Measurements from ENCODE around the gene ZMYND19.
"Not testable (repeated sequence)": the region's sequence is repeated elsewhere in the genome, so short reads cannot be mapped to it uniquely, and the experiment has no call there.

The ZMYND19 gene

DNA sequence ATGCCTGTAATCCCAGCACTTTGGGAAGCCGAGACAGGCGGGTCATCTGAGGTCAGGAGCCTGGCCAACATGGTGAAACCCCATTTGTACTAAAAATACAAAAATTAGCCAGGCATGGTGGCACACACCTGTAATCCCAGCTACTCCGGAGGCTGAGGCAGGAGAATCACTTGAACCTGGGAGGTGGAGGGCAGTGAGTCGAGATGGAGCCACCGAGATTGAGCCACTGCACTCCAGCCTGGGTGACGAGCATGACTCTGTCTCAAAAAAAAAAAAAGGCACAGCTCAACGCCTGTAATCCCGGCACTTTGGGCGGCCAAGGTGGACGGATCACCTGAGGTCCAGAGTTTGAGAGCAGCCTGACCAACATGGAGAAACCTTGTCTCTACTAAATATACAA lies 36.7 kb downstream of the ZMYND19 start:
- not testable (repeated sequence) for DNase-seq

DNA sequence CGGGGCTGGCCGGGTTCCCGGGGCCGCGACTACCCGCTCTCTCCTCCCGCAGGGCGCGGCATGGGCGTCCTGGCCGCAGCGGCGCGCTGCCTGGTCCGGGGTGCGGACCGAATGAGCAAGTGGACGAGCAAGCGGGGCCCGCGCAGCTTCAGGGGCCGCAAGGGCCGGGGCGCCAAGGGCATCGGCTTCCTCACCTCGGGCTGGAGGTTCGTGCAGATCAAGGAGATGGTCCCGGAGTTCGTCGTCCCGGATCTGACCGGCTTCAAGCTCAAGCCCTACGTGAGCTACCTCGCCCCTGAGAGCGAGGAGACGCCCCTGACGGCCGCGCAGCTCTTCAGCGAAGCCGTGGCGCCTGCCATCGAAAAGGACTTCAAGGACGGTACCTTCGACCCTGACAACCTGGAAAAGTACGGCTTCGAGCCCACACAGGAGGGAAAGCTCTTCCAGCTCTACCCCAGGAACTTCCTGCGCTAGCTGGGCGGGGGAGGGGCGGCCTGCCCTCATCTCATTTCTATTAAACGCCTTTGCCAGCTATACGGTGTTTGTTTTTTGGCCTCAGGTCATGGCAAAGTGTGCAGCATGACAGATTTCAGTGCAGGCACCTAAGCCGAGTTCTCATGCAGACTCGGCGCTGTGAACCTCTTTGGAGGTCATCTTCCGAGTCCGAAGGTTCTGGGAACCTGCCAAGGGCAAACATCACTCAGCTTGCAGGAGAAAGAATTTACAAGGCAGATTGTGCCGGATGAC lies 38.1 kb downstream of the ZMYND19 start:
- DNase-seq = no peak

DNA sequence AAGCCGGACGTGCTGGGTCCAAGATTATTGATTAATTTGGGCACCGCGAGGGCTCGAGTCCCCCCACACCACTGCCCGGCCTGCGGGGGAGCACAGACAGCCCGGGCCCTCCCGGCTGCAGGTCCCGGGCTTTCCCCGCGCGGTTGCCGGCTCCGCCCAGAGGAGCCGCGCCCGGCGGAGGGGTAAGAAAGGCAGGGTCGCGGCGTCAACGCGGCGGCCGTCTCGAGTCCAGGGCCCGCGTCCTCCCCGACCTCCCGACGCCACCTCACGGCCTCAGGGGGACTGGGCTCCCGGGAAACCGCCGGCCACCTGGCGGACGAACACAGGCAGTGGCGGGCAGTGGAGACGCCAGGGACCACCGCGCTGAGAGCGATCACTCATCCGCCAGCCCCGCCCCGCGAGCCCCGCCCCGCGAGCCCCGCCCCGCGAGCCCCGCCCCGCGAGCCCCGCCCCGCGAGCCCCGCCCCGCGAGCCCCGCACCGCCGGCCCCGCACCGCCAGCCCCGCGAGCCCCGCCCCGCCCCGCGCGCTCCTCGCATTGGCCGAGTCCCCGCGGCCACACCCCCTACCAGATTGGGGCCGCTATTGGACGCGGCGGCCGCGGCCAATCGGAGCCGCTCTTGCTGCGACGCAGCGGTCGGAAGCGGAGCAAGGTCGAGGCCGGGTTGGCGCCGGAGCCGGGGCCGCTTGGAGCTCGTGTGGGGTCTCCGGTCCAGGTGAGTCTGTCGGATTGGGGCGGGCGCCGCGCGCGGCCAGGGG lies 38.9 kb downstream of the ZMYND19 start, which contains the start of gene MRPL41:
MRPL41 (plus strand) TSS at position 616 of the 758 bp plus-strand sequence. CDS start 203 bp downstream, outside the sequence.
- peak; percentile 30 for DNase-seq

DNA sequence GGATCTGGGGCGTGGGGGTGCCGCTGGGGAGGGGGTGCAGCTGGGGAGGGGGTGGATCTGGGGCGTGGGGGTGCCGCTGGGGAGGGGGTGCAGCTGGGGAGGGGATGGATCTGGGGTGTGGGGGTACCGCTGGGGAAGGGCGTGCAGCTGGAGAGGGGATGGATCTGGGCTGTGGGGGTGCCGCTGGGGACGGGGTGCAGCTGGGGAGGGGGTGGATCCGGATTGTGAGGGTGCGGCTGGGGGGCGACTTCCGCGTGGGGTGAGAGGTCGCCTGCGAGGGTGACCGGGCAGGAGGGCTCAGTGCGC lies 39.4 kb downstream of the ZMYND19 start:
- not testable (repeated sequence) for DNase-seq

DNA sequence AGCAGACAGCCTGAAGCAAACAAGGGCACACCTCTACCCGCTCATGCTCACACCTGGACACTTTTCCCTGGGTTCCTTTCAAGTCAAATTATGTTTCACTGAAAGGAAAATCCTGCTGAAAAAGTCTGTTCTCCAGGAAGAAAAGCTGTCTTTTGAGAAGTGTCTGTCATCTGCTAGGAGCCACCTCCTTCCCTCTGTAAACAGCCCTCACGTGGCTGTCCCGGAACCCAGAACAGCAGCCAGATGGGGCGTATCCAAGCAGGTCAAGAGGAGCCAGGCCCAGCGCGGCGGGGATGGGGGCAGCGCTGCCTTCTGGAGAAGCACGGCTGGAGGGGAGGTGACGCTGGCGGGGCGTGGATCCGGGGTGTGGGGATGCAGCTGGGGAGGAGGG lies 40.1 kb downstream of the ZMYND19 start, which contains the start of gene PNPLA7:
PNPLA7 (minus strand) TSS at position 172 of the 391 bp plus-strand sequence. CDS start 205 bp downstream, outside the sequence.
- DNase-seq = peak; percentile 29

DNA sequence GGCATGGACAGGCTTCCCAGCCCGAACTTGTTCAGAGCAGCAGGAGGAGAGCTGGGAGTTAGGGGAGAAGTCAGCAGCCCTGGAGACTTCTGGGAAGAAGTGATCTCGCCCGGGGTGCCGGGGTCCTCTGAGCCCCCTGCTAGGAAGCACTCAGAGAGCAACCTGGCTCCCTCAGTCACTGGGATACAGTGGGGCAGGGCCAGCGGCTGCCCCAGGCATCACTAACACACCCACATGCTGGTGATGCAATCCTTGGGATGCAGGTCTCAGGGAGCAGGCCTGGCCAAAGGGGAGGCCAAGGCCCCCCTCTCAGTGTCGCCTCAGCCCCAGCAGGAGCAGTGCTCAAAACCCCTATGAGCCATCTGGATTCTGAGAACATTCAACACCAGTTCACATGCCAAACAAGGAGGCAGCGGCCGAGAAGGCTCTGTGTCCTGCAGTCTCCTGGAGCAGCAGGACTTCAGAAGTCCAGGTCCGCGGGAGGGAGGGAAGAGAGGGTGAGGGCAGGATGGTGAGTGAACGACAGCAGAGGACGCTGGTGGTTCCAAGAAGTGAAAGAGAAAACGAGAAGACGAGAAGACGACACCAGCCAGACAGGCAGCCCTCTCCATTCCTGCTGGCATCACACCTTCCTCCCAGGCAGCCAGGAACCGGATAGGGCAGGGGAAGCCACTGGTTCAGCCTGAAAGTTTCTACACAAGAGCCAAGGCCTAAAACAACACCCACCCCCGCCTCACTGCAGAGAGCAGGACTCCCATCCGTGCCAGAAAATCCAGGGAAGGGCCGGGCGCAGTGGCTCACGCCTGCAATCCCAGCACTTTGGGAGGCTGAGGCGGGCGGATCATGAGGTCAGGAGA lies 42.4 kb downstream of the ZMYND19 start:
- DNase-seq = no peak

DNA sequence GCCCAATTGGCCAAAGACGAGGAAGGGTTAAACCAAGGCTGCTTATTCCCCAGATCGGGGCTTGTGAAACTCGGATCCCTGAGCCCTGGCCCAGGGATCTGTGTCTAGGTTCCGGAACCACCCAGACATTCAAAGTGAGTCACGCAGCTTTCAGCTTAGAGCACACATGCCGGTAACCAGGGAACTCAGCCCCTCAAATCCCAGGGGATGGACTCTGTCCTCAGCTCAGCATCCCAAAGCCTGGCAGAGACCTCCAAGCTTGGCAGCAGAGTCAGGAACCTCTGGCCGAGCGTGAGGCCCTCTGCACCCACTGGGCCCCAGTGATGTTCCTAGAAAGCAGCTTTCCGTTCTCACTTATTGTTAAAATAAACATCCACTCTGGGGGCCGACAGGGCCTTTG lies 45.2 kb downstream of the ZMYND19 start:
- no peak for DNase-seq

DNA sequence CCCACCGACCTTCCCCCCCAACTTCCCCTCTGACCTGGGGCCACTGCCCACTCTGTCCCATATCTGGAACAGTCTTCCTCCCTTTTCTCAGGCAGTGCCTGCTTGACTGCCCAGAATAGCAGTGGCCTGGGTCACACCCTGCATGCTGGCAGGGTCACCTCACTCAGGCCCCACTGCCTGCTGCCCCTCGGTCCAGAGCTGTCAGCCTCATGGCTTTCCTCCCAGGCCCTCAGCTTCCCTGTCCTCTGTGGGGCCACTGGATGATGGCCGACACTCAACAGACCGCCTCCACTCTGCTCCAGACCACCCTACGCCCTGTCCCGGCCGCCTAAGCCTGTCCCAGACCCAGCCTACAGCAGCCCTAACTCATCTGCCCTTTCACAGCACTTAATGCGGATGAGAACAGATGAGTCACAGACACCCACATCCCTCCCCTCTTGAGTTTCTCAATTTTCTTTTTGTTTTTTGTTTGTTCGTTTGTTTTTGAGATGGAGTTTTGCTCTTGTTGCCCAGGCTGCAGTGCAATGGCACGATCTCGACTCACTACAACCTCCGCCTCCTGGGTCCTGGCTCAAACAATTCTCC lies 46.0 kb downstream of the ZMYND19 start:
- DNase-seq = no peak

DNA sequence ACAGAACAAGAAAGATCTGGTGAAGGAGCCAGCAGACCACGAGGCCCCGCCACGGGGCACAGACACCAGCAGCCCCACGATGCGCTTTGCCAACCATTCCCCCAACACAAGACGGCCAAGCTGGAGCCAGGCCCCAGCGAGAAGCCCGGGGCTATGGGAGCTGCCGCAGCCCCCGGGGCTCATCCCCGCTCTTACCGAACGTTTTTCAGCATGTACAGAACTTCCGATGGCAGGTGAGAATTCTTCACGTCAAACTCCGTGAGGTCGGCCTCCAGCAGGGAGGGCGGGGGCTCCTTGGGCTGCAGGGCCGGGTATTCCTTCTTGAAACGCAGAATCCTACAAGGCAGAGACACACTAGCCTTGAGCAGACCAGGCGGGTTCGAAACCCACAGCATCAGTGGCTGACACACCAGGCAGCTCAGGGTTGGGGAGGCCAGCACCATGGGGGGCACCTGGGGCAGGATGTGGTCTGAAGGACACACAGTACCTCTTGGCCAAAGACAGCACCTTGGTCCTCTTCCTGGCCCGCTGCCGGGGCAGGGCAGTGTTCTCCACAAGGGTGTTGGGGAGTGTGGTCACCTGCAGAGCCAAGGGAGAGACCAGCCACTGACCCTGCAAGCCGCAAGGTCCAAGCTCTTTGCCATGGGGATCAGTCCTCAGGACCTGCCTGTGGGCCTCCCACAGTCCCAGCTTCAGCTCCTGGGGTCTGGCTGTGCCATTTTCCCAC lies 46.9 kb downstream of the ZMYND19 start:
- DNase-seq = no peak

DNA sequence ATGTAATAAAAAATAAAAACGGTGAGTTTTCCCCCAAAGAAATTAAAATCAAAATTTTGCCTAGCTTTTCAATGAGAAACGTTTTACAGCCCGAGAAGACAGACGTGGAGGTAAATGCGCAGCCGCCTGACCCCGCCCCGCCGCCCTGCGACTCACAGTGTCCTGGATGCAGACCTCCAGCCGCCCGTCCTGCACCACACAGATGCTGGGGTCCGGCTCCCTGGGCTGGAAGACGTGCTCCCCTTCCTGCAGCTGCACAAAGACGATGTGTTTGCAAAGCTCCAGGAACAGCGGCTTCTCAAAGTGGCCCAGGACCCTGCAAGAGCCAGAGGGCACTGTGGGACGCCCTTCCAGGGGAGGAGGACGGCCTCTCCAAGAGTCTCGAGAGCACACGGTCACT lies 47.8 kb downstream of the ZMYND19 start:
- DNase-seq = no peak

DNA sequence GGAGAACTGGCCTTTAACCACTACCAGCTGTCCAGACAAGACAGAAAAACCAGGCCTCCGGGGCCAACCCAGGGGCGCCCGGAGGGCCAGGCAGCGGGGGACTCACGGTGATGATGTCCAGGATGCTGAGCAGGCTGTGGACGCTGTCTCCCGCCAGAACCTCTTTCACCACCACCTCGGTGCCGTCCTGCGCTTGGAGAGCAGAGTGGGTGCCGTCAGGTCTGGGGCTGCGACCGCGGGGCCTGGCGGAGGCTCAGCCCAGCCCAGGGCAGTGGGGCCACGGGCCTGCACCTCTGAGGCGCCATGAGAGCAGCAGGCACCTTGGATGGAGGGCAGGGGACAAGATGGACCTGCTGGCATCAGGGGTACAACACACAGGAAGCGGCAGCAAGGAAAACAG lies 49.8 kb downstream of the ZMYND19 start:
- DNase-seq = no peak

DNA sequence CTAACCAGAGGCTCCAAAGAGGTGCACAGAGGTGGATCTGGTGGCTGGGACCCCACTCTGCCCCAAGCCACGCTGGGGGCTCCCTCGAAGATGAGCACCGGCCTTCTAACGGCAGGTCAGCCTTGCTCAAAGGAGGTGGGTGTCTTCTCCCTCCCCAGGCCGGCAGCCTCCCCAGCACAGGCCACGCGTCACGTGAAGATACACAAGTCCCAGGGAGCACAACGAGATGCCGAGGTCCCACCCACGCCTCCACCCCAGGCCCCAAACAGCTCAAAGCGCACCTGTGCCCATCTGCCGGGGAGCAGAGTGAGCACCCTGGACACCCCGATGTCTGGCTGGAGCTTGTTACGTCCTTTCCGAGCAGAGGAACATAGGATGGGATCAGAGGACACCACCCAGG lies 52.3 kb downstream of the ZMYND19 start:
- DNase-seq = no peak

DNA sequence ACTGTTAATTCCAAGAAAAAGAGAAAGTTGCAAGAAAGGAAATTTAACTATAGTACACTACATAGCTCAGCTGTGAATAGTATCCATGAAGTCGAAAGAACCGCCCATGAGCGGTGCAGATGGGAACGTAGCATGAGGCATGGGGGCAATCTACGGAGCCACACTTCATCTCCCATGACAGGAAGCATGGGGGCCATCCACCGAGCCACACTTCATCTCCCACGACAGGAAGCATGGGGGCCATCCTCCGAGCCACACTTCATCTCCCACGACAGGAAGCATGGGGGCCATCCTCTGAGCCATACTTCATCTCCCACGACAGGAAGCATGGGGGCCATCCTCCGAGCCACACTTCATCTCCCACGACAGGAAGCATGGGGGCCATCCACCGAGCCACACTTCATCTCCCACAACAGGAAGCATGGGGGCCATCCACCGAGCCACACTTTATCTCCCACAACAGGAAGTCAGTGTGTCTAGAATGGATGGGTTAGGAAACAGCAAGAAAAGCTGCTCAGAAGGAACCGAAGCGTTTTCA lies 53.6 kb downstream of the ZMYND19 start:
- not testable (repeated sequence) for DNase-seq

DNA sequence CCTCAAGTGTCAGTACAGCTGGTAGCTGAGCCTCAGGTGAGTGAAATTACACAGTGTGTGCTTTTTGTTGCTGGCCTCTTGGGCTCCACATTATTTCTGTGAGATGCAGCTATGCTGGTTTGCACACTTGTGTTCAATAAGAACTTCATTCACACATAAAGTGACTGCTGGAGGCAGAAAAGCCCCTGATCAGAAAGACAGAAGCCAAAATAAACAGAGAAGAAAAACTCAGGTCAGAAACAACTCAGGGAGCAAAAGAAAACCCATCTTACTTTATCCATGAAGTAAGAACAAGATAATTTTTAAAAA lies 55.2 kb downstream of the ZMYND19 start:
- no peak for DNase-seq

DNA sequence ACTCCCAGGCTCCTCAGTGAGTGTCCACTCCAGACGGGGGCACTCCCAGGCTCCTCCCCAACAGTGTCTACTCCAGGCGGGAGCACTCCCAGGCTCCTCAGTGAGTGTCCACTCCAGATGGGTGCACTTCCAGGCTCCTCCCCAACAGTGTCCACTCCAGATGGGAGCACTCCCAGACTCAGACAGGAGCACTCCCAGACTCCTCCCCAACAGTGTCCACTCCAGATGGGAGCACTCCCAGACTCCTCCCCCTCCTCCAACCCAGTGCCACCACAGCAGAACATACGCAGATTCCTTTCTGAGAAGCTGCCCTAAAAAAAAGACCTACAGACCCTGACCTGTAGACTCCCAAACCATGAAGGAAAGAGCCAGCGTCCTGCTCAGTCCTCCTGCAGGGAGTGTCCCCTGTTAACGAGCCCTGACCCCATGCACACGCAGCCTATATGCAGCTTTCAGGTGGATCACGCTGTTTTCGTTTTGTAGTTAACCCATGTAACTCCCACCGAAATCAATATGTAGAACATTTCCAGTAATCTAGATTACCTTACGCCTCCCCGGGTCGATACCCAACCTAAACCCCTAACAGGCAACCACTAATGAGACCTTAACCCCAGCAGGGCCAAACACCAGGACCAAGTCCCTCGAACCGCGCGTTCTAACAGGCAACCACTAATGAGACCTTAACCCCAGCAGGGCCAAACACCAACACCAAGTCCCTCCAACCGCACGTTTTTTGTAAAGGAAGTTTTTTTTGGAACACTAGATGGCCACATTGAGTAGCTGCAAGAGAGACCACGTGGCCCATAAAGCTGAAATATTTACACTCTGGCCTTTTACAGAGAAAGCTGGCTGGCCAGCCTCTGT lies 55.8 kb downstream of the ZMYND19 start:
- peak; percentile 24 for DNase-seq

DNA sequence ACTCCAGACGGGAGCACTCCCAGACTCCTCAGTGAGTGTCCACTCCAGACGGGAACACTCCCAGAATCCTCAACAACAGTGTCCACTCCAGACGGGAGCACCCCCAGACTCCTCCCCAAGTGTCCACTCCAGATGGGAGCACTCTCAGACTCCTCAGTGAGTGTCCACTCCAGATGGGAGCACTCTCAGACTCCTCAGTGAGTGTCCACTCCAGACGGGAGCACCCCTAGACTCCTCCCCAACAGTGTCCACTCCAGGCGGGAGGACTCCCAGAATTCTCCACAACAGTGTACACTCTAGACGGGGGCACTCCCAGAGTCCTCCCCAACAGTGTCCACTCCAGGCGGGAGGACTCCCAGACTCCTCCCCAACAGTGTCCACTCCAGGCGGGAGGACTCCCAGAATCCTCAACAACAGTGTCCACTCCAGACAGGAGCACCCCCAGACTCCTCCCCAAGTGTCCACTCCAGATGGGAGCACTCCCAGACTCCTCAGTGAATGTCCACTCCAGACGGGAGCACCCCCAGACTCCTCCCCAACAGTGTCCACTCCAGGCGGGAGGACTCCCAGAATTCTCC lies 57.3 kb downstream of the ZMYND19 start:
- not testable (repeated sequence) for DNase-seq
